GM18868 (cell line): ENCODE results near the gene NMNAT3.
A peak's percentile ranks its signal among the peaks of the same experiment; 100 is the strongest.

ENCODE experiments used
- ATAC-seq: cut with Tn5 transposase; IDR thresholded peaks from one replicate; pipeline ENCODE4 v1.9.1; 2021; ENCODE audit warnings: mild to moderate bottlenecking, moderate library complexity; ENCODE audit not compliant: unreplicated experiment

NMNAT3 gene

GRCh38 chr3:139677388-139678155 lies at the start of gene NMNAT3:
TSS of gene NMNAT3 (minus strand) at chr3:139677972. CDS start at chr3:139627724, 50,248 bp downstream.
- peak; percentile 97 for ATAC-seq

- ATAC-seq, result no peak
Measured at GRCh38 chr3:139721370-139721769, 43.6 kb upstream of the NMNAT3 start.

- no peak for ATAC-seq
Measured at GRCh38 chr3:139718415-139718814, 40.6 kb upstream of the NMNAT3 start.

GRCh38 chr3:139716908-139717485 lies 39.2 kb upstream of the NMNAT3 start:
- no peak for ATAC-seq

GRCh38 chr3:139715743-139716360 lies 38.1 kb upstream of the NMNAT3 start:
- no peak for ATAC-seq

- ATAC-seq, result no peak
Measured at GRCh38 chr3:139715166-139715565, 37.4 kb upstream of the NMNAT3 start.

- ATAC-seq, result no peak
Measured at GRCh38 chr3:139710212-139710611, 32.4 kb upstream of the NMNAT3 start.

GRCh38 chr3:139705631-139706030 lies 27.9 kb upstream of the NMNAT3 start:
- ATAC-seq, result no peak

- no peak for ATAC-seq
Measured at GRCh38 chr3:139696314-139696604, 18.5 kb upstream of the NMNAT3 start.

- no peak for ATAC-seq
Measured at GRCh38 chr3:139695426-139696313, 17.9 kb upstream of the NMNAT3 start.

GRCh38 chr3:139695007-139695406 lies 17.2 kb upstream of the NMNAT3 start:
- no peak for ATAC-seq

GRCh38 chr3:139694542-139694941 lies 16.8 kb upstream of the NMNAT3 start:
- ATAC-seq, result no peak

GRCh38 chr3:139691619-139692018 lies 13.8 kb upstream of the NMNAT3 start:
- no peak for ATAC-seq

GRCh38 chr3:139689708-139690228 lies 12.0 kb upstream of the NMNAT3 start:
- ATAC-seq, result no peak

GRCh38 chr3:139689122-139689521 lies 11.3 kb upstream of the NMNAT3 start:
- ATAC-seq, result no peak

- ATAC-seq, result no peak
Measured at GRCh38 chr3:139687431-139687830, 9.7 kb upstream of the NMNAT3 start.

- no peak for ATAC-seq
Measured at GRCh38 chr3:139686624-139687023, 8.9 kb upstream of the NMNAT3 start.

- no peak for ATAC-seq
Measured at GRCh38 chr3:139686206-139686605, 8.4 kb upstream of the NMNAT3 start.

- ATAC-seq, result no peak
Measured at GRCh38 chr3:139679220-139679775, 1.5 kb upstream of the NMNAT3 start.

GRCh38 chr3:139676632-139677387 lies 962 bp downstream of the NMNAT3 start:
- ATAC-seq, result no peak
